HG03442 (cell line): ENCODE measurements around the gene ATAD3A.

ENCODE experiments used
- ATAC-seq: cut with Tn5 transposase; IDR thresholded peaks from one replicate; pipeline ENCODE4 v1.9.1; 2021; ENCODE audit warnings: mild to moderate bottlenecking, moderate library complexity; ENCODE audit not compliant: unreplicated experiment

ATAD3A gene

DNA sequence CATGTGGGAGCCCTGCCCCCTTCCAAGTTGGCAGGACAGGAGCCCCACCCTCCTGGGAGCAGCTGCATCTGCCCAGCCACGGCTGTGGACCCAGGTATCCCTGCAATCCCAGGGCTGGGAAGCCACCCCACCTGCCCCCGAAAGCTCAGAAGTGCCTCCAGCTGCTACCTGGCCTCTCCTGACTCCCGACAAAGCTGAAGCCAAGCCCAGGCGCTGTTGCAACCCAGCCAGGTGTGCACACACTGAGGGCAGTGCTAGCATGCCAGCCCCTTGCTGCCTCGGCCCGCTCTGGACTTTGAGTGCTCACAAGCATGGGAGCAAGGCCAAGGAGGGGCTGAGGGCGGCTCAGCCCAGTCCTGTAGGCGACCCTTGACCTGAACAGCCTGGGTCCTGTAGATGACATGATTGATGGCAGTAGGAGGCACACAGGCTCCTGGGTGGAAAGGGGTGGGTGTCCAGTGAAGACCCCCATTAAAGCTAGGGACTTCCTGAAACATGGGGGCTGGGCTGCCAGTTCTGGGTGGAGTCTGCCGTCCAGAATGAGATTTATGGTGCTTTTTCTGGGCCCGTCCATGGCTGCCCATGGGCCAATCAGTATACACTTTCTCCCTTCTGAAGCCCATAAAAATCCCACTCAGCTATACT lies 65.5 kb downstream of the ATAD3A start:
- ATAC-seq, result no peak

DNA sequence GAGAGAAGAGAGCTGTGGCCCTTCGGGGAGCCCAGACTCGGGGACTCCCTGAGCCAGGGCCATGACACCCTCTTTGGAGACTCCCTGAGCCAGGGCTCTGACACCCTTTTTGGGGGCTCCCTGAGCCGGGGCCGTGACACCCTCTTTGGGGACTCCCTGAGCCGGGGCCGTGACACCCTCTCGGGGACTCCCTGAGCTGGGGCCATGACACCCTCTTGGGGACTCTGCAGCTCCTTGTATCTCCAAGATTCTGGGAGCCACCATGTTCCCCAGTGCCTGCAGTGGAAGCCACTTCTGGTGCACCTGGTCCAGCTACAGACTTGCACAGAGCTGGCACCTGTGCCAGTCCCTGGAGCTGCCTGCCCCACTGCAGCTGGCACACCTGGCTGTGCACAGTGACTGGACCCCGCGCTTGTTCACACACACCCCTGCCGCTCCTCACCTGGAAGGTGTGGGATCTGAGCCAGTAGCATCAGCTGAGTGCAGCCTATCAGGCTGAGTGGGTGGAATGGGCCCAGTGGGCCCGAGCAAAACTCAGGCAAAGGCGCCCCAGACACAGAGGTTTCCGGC lies 66.5 kb downstream of the ATAD3A start:
- ATAC-seq, result no peak

DNA sequence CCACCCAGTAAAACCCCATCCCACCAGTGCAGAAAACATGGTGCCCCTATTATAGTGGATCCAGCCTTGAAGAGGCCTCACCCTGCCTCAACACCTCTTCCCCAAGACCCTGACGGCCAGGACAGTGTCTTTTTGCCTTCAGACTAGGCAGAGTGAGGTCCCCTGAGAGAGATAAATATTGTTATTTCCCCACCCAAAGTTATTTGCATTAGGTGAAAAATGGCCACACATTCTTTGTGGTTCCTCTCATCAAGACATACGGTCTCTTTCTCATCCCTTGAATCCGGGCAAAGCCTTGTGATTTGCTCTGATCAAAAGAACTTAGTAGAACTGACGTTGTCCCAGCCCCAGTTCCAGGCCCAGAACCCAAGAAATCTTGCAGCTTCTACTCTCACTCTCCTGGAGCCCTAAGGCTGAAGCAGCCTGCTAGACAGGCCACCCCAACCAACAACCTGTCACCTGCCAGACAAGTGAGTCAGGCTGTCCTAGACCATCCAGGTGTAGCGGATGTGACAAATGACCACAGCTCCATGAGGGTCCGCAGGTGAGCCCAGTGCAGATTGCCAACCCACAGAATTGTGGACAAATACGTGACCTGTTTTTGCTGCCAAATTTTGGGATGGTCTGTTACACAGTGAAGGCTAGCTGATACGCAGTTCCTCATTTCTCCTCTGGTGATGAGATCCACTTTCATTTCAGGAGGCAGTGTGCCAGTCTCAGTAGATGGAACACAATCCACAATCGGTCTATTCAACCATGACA lies 70.8 kb downstream of the ATAD3A start:
- ATAC-seq, result no peak

DNA sequence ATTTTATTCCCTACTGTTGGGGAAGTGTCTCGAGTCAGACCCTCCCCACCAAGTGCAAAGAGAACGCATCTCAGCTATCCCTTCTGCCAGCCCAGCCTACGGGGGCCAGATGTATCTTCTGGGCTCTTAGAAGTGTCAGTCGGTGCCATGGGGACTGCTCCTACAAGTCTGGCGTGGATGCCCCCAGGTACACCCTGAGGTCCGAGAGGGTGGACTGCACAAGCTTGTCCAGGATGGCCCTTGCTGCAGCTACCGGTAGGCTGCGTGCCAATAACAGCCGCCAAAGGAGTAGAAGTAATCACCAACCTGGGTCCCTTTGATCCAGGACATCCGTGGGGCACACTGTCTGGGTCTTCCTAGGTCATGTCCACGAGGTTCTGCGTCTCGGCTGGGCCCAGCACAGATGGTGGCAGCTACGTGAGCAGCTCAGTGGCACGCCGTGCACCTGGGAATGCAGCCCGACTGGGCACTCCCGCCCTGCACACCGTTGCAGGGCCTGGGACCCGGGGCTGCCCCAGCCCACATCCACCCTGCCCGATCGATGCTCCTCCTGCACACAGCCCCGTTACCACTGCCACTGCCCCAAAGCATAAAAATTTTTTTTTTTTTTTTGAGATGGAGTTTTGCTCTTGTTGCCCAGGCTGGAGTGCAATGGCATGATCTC lies 71.5 kb downstream of the ATAD3A start:
- ATAC-seq, result no peak
